H9 (cell line): ENCODE results near the gene MAP3K2. TPM values are rescaled to one million over a fixed set of nuclear protein-coding genes. Genes with fewer than 3 reads are reported as not detected.

Experiments
- DNase-seq: peaks from one replicate; pipeline ENCODE4 v3.0.0-alpha.2; 2017
- H2AFZ ChIP-seq: one replicate; pipeline ENCODE4 v1.6.1; 2013; ENCODE audit warnings: mild to moderate bottlenecking, low read length, control low read depth, moderate library complexity
- H2AK5ac ChIP-seq: 2 replicates; pipeline ENCODE4 v1.6.1; 2013; ENCODE audit warnings: low read length, control low read depth, mixed read lengths; ENCODE audit not compliant: insufficient read length
- H2BK120ac ChIP-seq: one replicate; pipeline ENCODE4 v1.6.1; 2013; ENCODE audit warnings: low read depth, mild to moderate bottlenecking, low read length, control low read depth, inconsistent platforms; ENCODE audit not compliant: poor library complexity, severe bottlenecking
- H2BK12ac ChIP-seq: 2 replicates; pipeline ENCODE4 v1.6.1; 2013; ENCODE audit warnings: low read length, control low read depth, mixed read lengths, low read depth; ENCODE audit not compliant: insufficient read length
- H2BK15ac ChIP-seq: 2 replicates; pipeline ENCODE4 v1.6.1; 2013; ENCODE audit warnings: low read depth, low read length, control low read depth
- H2BK20ac ChIP-seq: one replicate; pipeline ENCODE4 v1.6.1; 2013; ENCODE audit warnings: low read depth, mild to moderate bottlenecking, low read length, control low read depth, inconsistent platforms; ENCODE audit not compliant: poor library complexity, severe bottlenecking
- H2BK5ac ChIP-seq: 2 replicates; pipeline ENCODE4 v1.6.1; 2013; ENCODE audit warnings: low read length, control low read depth, mixed read lengths; ENCODE audit not compliant: insufficient read length
- H3K14ac ChIP-seq: 2 replicates; pipeline ENCODE4 v1.6.1; 2013; ENCODE audit warnings: low read length, control low read depth; ENCODE audit not compliant: insufficient read depth
- H3K18ac ChIP-seq: 2 replicates; pipeline ENCODE4 v1.6.1; 2013; ENCODE audit warnings: low read depth, mild to moderate bottlenecking, mixed read lengths, low read length, control low read depth; ENCODE audit not compliant: insufficient read length
- H3K23ac ChIP-seq: 2 replicates; pipeline ENCODE4 v1.6.1; 2013; ENCODE audit warnings: low read length, control low read depth, mixed read lengths, low read depth; ENCODE audit not compliant: insufficient read length
- H3K23me2 ChIP-seq: 2 replicates; pipeline ENCODE4 v1.6.1; 2013; ENCODE audit warnings: low read depth, mild to moderate bottlenecking, mixed read lengths, low read length, control low read depth; ENCODE audit not compliant: insufficient read length, poor library complexity, severe bottlenecking
- H3K27ac ChIP-seq: 2 replicates; pipeline ENCODE4 v1.5.1; 2013; ENCODE audit warnings: low read length, control low read depth, mixed read lengths, low read depth; ENCODE audit not compliant: insufficient read length
- H3K27me3 ChIP-seq: 2 replicates; pipeline ENCODE4 v1.6.1; 2013; ENCODE audit warnings: low read length, control low read depth, inconsistent platforms; ENCODE audit not compliant: insufficient read depth
- H3K4ac ChIP-seq: 2 replicates; pipeline ENCODE4 v1.6.1; 2013; ENCODE audit warnings: low read depth, mild to moderate bottlenecking, control low read depth, inconsistent platforms, low read length, moderate library complexity
- H3K4me1 ChIP-seq: 2 replicates; pipeline ENCODE4 v1.6.1; 2013; ENCODE audit warnings: low read length, control low read depth, inconsistent platforms; ENCODE audit not compliant: insufficient read depth
- H3K4me2 ChIP-seq: 2 replicates; pipeline ENCODE4 v1.6.1; 2013; ENCODE audit warnings: low read length, control low read depth, mixed read lengths; ENCODE audit not compliant: insufficient read length, insufficient read depth
- H3K56ac ChIP-seq: 2 replicates; pipeline ENCODE4 v1.6.1; 2013; ENCODE audit warnings: low read depth, mild to moderate bottlenecking, mixed read lengths, low read length, control low read depth; ENCODE audit not compliant: insufficient read length
- H3K79me1 ChIP-seq: 2 replicates; pipeline ENCODE4 v1.6.1; 2013; ENCODE audit warnings: low read depth, mild to moderate bottlenecking, moderate library complexity, low read length, control low read depth, inconsistent platforms; ENCODE audit not compliant: insufficient read depth, poor library complexity, severe bottlenecking
- H3K79me2 ChIP-seq: 2 replicates; pipeline ENCODE4 v1.6.1; 2013; ENCODE audit warnings: low read length, control low read depth, inconsistent platforms; ENCODE audit not compliant: insufficient read depth
- H3K9ac ChIP-seq: 2 replicates; pipeline ENCODE4 v1.6.1; 2013; ENCODE audit warnings: low read length, control low read depth, mixed read lengths; ENCODE audit not compliant: insufficient read length; ENCODE audit errors: extremely low read depth
- H3K9me3 ChIP-seq: one replicate; pipeline ENCODE4 v1.6.1; 2013; ENCODE audit warnings: low read depth, low read length, inconsistent platforms; ENCODE audit not compliant: control insufficient read depth
- H3T11ph ChIP-seq: one replicate; pipeline ENCODE4 v1.6.1; 2013; ENCODE audit warnings: mild to moderate bottlenecking, low read length, control low read depth, inconsistent platforms
- H4K20me1 ChIP-seq: one replicate; pipeline ENCODE4 v1.6.1; 2013; ENCODE audit not compliant: control insufficient read depth, insufficient read length, insufficient read depth
- H4K5ac ChIP-seq: 2 replicates; pipeline ENCODE4 v1.6.1; 2013; ENCODE audit warnings: low read depth, mild to moderate bottlenecking, mixed read lengths, low read length, control low read depth; ENCODE audit not compliant: insufficient read length
- H4K8ac ChIP-seq: replicated peaks from 2 replicates; pipeline ENCODE4 v1.6.1; 2013; ENCODE audit warnings: low read length, control low read depth, mixed read lengths, low read depth; ENCODE audit not compliant: insufficient read length
- H4K91ac ChIP-seq: 2 replicates; pipeline ENCODE4 v1.6.1; 2013; ENCODE audit warnings: low read depth, mild to moderate bottlenecking, moderate library complexity, mixed read lengths, low read length, control low read depth; ENCODE audit not compliant: insufficient read length
- H3K27ac Mint-ChIP-seq, 3 experiments: 2 replicates in 2 of 3; 3 replicates in 1 of 3; pipeline ENCODE4 v1.8.0; 2020 to 2021; ENCODE audit warnings: mixed read lengths in 3 of 3, mild to moderate bottlenecking in 1 of 3, moderate library complexity in 1 of 3
- H3K27me3 Mint-ChIP-seq: 2 replicates; pipeline ENCODE4 v1.8.0; 2021; ENCODE audit warnings: low read depth, mild to moderate bottlenecking, moderate library complexity, mixed read lengths
- H3K36me3 Mint-ChIP-seq, 3 experiments: 2 replicates in 2 of 3; 3 replicates in 1 of 3; pipeline ENCODE4 v1.8.0; 2020 to 2021; ENCODE audit warnings: low read depth in 3 of 3, mixed read lengths in 3 of 3; ENCODE audit not compliant: insufficient read depth in 1 of 3
- H3K4me1 Mint-ChIP-seq, 2 experiments: 2 replicates each; pipeline ENCODE4 v1.8.0; 2020; ENCODE audit warnings: mixed read lengths in 2 of 2
- H3K4me3 Mint-ChIP-seq, 2 experiments: 2 replicates in 1 of 2; 3 replicates in 1 of 2; pipeline ENCODE4 v1.8.0; 2020 to 2021; ENCODE audit warnings: mild to moderate bottlenecking in 2 of 2, mixed read lengths in 2 of 2, moderate library complexity in 1 of 2
- H3K9me3 Mint-ChIP-seq, 2 experiments: 2 replicates in 1 of 2; 3 replicates in 1 of 2; pipeline ENCODE4 v1.8.0; 2020; ENCODE audit warnings: mild to moderate bottlenecking in 2 of 2, mixed read lengths in 2 of 2, moderate library complexity in 1 of 2
- CTCF ChIP-seq: fragments of 200-600 bp; sonication (generic); conservative IDR thresholded peaks from 3 replicates; pipeline ENCODE4 v1.8.0; 2021; ENCODE audit warnings: antibody characterized with exemption, mild to moderate bottlenecking
- WGBS: extraction: QIAGEN DNeasy Blood & Tissue Kit; methylation state at CpG from one replicate; pipeline ENCODE4 v1.1.7; 2013; ENCODE audit warnings: missing lambda C conversion rate, low lambda C conversion rate, mixed read lengths; ENCODE audit not compliant: insufficient read length; ENCODE audit errors: extremely low coverage; 5-methylcytosine and 5-hydroxymethylcytosine counted together
- total RNA-seq: library from RNA; stranded (reverse); gene quantifications from 2 replicates; pipeline ENCODE4 v1.2.1, GENCODE V29; 2021

The MAP3K2 gene
- total RNA-seq, 1 experiment from 2014 or later: 25.8 TPM

- Histone ChIP-seq H3K56ac (no peak overlapping the region), H2AFZ (no peak overlapping the region), H2BK15ac (no peak overlapping the region), H2BK120ac (no peak overlapping the region), H3K4me2 (no peak overlapping the region), H3T11ph (no peak overlapping the region), H3K18ac (no peak overlapping the region), H2BK12ac (no peak overlapping the region), H3K14ac (no peak overlapping the region), H3K27me3 (no peaks in the 10 kb centered on the region), H3K23me2 (no peaks in the 10 kb centered on the region), H3K4ac (no peak overlapping the region), H4K91ac (no peak overlapping the region), H3K9me3 (no peaks in the 10 kb centered on the region), H3K79me2 (no peaks in the 10 kb centered on the region; the same call in 1 of the 2 replicates), H3K9ac (no peak overlapping the region), H3K27ac (no peak overlapping the region), H3K4me1 (no peaks in the 10 kb centered on the region), H4K5ac (no peak overlapping the region), H4K8ac (no peak overlapping the region), H2BK20ac (no peak overlapping the region), H3K79me1 (peaks cover 10% of the 10 kb centered on the region), H2BK5ac (no peak overlapping the region), H4K20me1 (no peaks in the 10 kb centered on the region), H3K23ac (no peak overlapping the region), H2AK5ac (no peak overlapping the region)
- DNase-seq: no peak
- no CpG with 5 or more reads among the region's 1 CpG for WGBS
- peaks cover 0 to 22% (median 10%) of the 10 kb centered on the region in 3 experiments; a peak in 5 of 7 replicates for H3K36me3 Mint-ChIP-seq
- no peak for TF ChIP-seq CTCF
- no peaks in the 10 kb centered on the region for H3K27me3 Mint-ChIP-seq
- H3K4me1 Mint-ChIP-seq: no peaks in the 10 kb centered on the region
- no peak overlapping the region for H3K27ac Mint-ChIP-seq
- H3K9me3 Mint-ChIP-seq: no peaks in the 10 kb centered on the region
- H3K4me3 Mint-ChIP-seq: no peak overlapping the region
Measured at GRCh38 chr2:127342101-127342500, 45.7 kb downstream of the MAP3K2 start.
